Naive thymus-derived CD4-positive, alpha-beta T cell (primary cell): ENCODE results near the gene DNAJC30. TPM values are rescaled to one million over a fixed set of nuclear protein-coding genes. Genes with fewer than 3 reads are reported as not detected.
"Not testable (repeated sequence)": the region's sequence is repeated elsewhere in the genome, so short reads cannot be mapped to it uniquely, and the experiment has no call there.

Source experiments
- ATAC-seq: fragments of 150-1000 bp; cut with Tn5 transposase; 2 replicates; pipeline ENCODE4 v1.10.0; 2021; ENCODE audit warnings: mild to moderate bottlenecking, moderate library complexity
- CTCF ChIA-PET: fragments of 350-600 bp; sonication (Branson Sonifier 250); formaldehyde crosslinking; loops from one replicate; lab custom pipeline; 2021; ENCODE audit warnings: antibody characterized with exemption; lab: Charles Lee
- POLR2A ChIA-PET: fragments of 350-600 bp; sonication (Branson Sonifier 250); formaldehyde crosslinking; loops from one replicate; lab custom pipeline; 2021; ENCODE audit warnings: antibody characterized with exemption, inconsistent platforms; lab: Charles Lee
- DNase-seq, 9 donors: peaks; one replicate each; pipeline versions ENCODE4 v3.0.0 to v3.0.0-alpha.2; 2020 to 2022; ENCODE audit warnings: mixed read lengths in 1 of 9
- H3K27ac ChIP-seq: one replicate; pipeline ENCODE4 v1.7.0; 2013; ENCODE audit warnings: mild to moderate bottlenecking, low read depth, low read length, moderate library complexity
- H3K27me3 ChIP-seq, 2 donors: one replicate each; pipeline ENCODE4 v1.7.0; 2013; ENCODE audit warnings: low read length in 2 of 2, mild to moderate bottlenecking in 2 of 2, moderate library complexity in 2 of 2; ENCODE audit not compliant: control insufficient read depth in 2 of 2, insufficient read depth in 2 of 2
- H3K36me3 ChIP-seq, 3 experiments: 1 replicate in 2 of 3; 2 replicates in 1 of 3; pipeline ENCODE4 v1.7.0; 2013; ENCODE audit warnings: low read length in 3 of 3, mild to moderate bottlenecking in 3 of 3, moderate library complexity in 1 of 3; ENCODE audit not compliant: insufficient read depth in 3 of 3, control insufficient read depth in 2 of 3
- H3K4me1 ChIP-seq, 2 donors: one replicate each; pipeline ENCODE4 v1.7.0; 2013; ENCODE audit warnings: low read length in 2 of 2, mild to moderate bottlenecking in 2 of 2, moderate library complexity in 1 of 2; ENCODE audit not compliant: control insufficient read depth in 2 of 2, insufficient read depth in 2 of 2
- H3K4me3 ChIP-seq: 2 replicates; pipeline ENCODE4 v1.7.0; 2013; ENCODE audit warnings: mild to moderate bottlenecking, low read length
- H3K9me3 ChIP-seq, 3 experiments: 1 replicate in 2 of 3; 2 replicates in 1 of 3; pipeline ENCODE4 v1.7.0; 2013; ENCODE audit warnings: low read length in 3 of 3; ENCODE audit not compliant: control insufficient read depth in 2 of 3
- H3K27ac Mint-ChIP-seq, 9 donors: one replicate each; pipeline ENCODE4 v1.8.0; 2020 to 2022; ENCODE audit warnings: mixed read lengths in 9 of 9, mild to moderate bottlenecking in 8 of 9, moderate library complexity in 5 of 9, inconsistent platforms in 2 of 9
- H3K27me3 Mint-ChIP-seq, 5 donors: one replicate each; pipeline ENCODE4 v1.8.0; 2021 to 2022; ENCODE audit warnings: mixed read lengths in 5 of 5, mild to moderate bottlenecking in 1 of 5
- H3K36me3 Mint-ChIP-seq, 5 donors: one replicate each; pipeline ENCODE4 v1.8.0; 2020 to 2022; ENCODE audit warnings: mixed read lengths in 5 of 5, mild to moderate bottlenecking in 3 of 5, inconsistent platforms in 1 of 5
- H3K4me1 Mint-ChIP-seq, 7 donors: one replicate each; pipeline ENCODE4 v1.8.0; 2020 to 2022; ENCODE audit warnings: mixed read lengths in 7 of 7, mild to moderate bottlenecking in 3 of 7, inconsistent platforms in 1 of 7
- H3K4me3 Mint-ChIP-seq, 10 donors: one replicate each; pipeline ENCODE4 v1.8.0; 2020 to 2022; ENCODE audit warnings: mild to moderate bottlenecking in 10 of 10, mixed read lengths in 10 of 10, moderate library complexity in 6 of 10, inconsistent platforms in 2 of 10
- H3K9me3 Mint-ChIP-seq, 11 donors: one replicate each; pipeline ENCODE4 v1.8.0; 2020 to 2022; ENCODE audit warnings: mixed read lengths in 11 of 11, mild to moderate bottlenecking in 4 of 11, inconsistent platforms in 1 of 11, moderate library complexity in 1 of 11
- intact Hi-C, 2 donors: fragments of 100-400 bp; cut with micrococcal nuclease; formaldehyde crosslinking; loops; one replicate each; pipeline ENCODE4 v1.15.1; 2023
- polyA plus RNA-seq, 2 donors: library from polyadenylated mRNA; unstranded; fragments of 300-500 nt; fragmentation: Illumina TruSeq; gene quantifications; one replicate each; pipeline ENCODE4 v1.2.3, GENCODE V29; 2021
- total RNA-seq, 6 experiments: library from RNA in 5 of 6; stranded (reverse) in 5 of 6; gene quantifications; 1 replicate in 5 of 6; 2 replicates in 1 of 6; pipeline ENCODE4 v1.2.3 and lab custom pipeline; 2021 to 2026

The DNAJC30 gene
- total and polyA plus RNA-seq, 7 experiments from 2014 or later: 9.5 to 22.4 (median 12.9) TPM

DNA sequence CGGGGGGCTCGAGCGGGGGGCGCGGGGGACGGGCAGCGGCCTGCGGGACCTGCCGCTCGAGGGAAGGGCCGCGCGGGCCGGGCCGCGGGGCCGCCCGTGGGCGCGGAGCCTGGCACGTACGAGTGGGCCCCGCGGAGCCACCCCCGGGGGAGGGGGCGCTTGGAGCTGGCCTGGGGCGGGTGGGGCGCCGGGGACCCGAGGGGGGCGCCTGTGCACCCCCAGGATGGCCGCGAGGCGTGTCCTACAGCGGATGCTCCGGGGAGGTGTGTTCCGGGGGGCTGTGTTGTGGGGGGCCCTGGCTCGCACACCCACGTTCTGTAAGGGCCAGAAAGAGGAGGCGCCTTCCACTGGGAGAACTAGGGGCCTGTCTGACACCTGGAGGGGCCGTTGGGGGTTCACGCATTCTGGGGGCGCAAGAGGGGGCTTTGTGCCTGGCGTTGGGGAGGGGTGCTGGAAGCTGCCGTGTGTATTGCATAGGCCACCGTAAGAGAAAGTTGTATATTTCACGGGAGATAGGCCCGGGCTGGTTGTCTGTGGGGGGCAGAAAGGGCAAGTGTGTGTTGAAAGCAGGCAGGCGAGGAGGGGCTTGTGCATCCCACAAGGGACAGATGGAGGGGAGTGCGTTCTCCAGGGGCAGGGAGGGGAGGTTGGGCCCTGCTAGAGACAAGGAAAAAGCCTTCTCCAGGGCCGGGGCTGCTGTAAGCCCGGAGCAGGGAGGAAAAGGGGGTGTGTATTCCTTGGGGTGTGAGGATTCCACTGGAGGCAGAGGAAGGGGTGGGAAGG, 15.0 kb downstream of the DNAJC30 start:
- Mint-ChIP-seq H3K27me3 (peaks cover 20 to 51% (median 27%) of the 10 kb centered on the region in 5 donors), H3K9me3 (peaks cover 0 to 3% (median under 1%) of the 10 kb centered on the region in 11 donors), H3K27ac (peak overlapping the region in 3 of 9 donors; percentile 22 to 67 (median 59)), H3K4me1 (peaks cover 0 to 15% (median 8%) of the 10 kb centered on the region in 7 donors), H3K4me3 (peak overlapping the region; percentile 52 to 84 (median 75)), H3K36me3 (peaks cover 0 to 2% (median under 1%) of the 10 kb centered on the region in 5 donors)
- DNase-seq (peak in 2 of 9 donors; percentile 15 to 32), ATAC-seq (no peak)
- ChIA-PET POLR2A (interaction anchor here (0.8 to 1.2 kb wide), 2 partner anchors 8 to 70 kb away, joined by 3 to 4 read pairs; partner anchors contain the start of gene ABHD11), CTCF (interaction anchor here (1.0 to 1.4 kb wide), 2 partner anchors 43 to 62 kb away, joined by 3 read pairs; no protein-coding TSS in a partner anchor)
- intact Hi-C loops: loop anchor here in 1 of 2 donors (5.0 kb wide), 1 partner anchor 841 kb away; the partner anchor contains the start of gene TYW1B
- no peaks in the 10 kb centered on the region for H3K27me3 ChIP-seq
- H3K4me3 ChIP-seq: no peak overlapping the region
- H3K4me1 ChIP-seq: peaks cover 5 to 6% of the 10 kb centered on the region in 2 donors
- H3K27ac ChIP-seq: no peak overlapping the region
- no peaks in the 10 kb centered on the region for H3K36me3 ChIP-seq
- no peaks in the 10 kb centered on the region for H3K9me3 ChIP-seq

DNA sequence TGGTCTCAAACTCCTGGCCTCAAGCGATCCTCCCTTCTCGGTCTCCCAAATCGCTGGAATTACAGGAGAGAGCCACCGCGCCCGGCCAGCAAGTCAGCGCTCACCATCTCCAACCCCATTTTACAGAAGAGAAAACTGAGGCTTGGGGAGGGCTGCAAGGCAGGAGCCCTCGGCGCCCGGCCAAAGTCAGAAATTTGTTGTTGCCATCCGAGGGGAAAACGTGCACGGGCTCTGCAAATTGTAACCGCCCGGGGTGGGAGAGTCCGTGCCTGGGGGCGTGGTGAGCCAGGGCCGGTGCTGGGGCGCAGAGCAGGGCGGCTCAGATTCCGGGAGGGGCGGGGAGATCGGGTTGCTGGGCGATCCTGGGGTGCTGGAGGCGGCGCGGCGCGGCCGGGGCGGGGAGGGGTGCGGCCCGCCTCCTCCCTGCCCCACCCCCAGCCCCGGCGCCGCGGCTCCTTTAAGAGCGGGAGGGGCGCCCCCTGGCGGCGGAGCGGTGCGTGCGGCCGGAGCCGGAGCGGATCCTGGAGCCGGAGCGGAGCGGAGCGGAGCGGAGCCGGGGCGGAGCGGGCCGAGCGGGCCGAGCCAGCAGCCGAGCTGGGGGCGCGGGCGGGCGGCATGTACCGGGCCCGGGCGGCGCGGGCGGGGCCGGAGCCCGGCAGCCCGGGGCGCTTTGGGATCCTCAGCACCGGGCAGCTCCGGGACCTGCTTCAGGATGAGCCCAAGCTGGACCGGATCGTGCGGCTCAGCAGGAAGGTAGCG, 15.7 kb downstream of the DNAJC30 start, which contains the start of gene VPS37D:
VPS37D (plus strand) TSS at position 488 of the 759 bp plus-strand sequence; CDS start at position 616, 128 bp downstream.
- ChIA-PET POLR2A (interaction anchor here (0.6 to 1.2 kb wide), 3 partner anchors 8 to 71 kb away, joined by 3 to 4 read pairs (median 3); partner anchors contain the start of gene ABHD11), CTCF (interaction anchor here (1.0 to 1.4 kb wide), 2 partner anchors 44 to 61 kb away, joined by 3 read pairs; no protein-coding TSS in a partner anchor)
- intact Hi-C loops: loop anchor here (1.0 to 5.0 kb wide), 11 partner anchors 16 to 840 kb away; partner anchors contain the start of genes ABHD11 (in 2 of the 2), BUD23 (in 2 of the 2), DNAJC30 (in 2 of the 2) and BAZ1B (in 1 of the 2)
- H3K36me3 ChIP-seq: no peaks in the 10 kb centered on the region
- peak; percentile 98 for ATAC-seq
- H3K4me1 ChIP-seq: peaks cover 5 to 6% of the 10 kb centered on the region in 2 donors
- H3K9me3 ChIP-seq: no peaks in the 10 kb centered on the region
- peaks cover 0 to 5% (median 4%) of the 10 kb centered on the region in 5 donors for H3K36me3 Mint-ChIP-seq
- H3K27me3 ChIP-seq: no peaks in the 10 kb centered on the region
- peaks cover 27 to 58% (median 33%) of the 10 kb centered on the region in 5 donors for H3K27me3 Mint-ChIP-seq
- H3K4me3 Mint-ChIP-seq: peak within 1 kb of the TSS; percentile 61 to 84 (median 76)
- no peak within 1 kb of the TSS for H3K27ac ChIP-seq
- H3K4me3 ChIP-seq: peak within 1 kb of the TSS; percentile 44
- H3K27ac Mint-ChIP-seq: peak within 1 kb of the TSS in 5 of 9 donors; percentile 22 to 67 (median 49)
- DNase-seq: peak; percentile 84 to 99 (median 93)
- H3K4me1 Mint-ChIP-seq: peaks cover 0 to 15% (median 8%) of the 10 kb centered on the region in 7 donors
- H3K9me3 Mint-ChIP-seq: peaks cover 0 to 8% (median 5%) of the 10 kb centered on the region in 11 donors

GRCh38 chr7:73663033-73663432, 20.2 kb downstream of the DNAJC30 start:
- Histone ChIP-seq H3K4me1 (no peaks in the 10 kb centered on the region), H3K36me3 (no peaks in the 10 kb centered on the region), H3K4me3 (no peak overlapping the region), H3K27ac (no peak overlapping the region), H3K27me3 (no peaks in the 10 kb centered on the region), H3K9me3 (no peaks in the 10 kb centered on the region)
- H3K36me3 Mint-ChIP-seq: peaks cover 0 to 5% (median 4%) of the 10 kb centered on the region in 5 donors
- H3K9me3 Mint-ChIP-seq: peaks cover 0 to 8% (median 5%) of the 10 kb centered on the region in 11 donors
- ATAC-seq (no peak), DNase-seq (no peak)
- POLR2A ChIA-PET: no interaction called here
- intact Hi-C loops: no loop called here
- no peak overlapping the region for H3K4me3 Mint-ChIP-seq
- CTCF ChIA-PET: no interaction called here
- peaks cover 0 to 7% (median 3%) of the 10 kb centered on the region in 7 donors for H3K4me1 Mint-ChIP-seq
- peak overlapping the region in 1 of 9 donors; percentile 17 for H3K27ac Mint-ChIP-seq
- H3K27me3 Mint-ChIP-seq: peaks cover 38 to 56% (median 46%) of the 10 kb centered on the region in 5 donors

DNA sequence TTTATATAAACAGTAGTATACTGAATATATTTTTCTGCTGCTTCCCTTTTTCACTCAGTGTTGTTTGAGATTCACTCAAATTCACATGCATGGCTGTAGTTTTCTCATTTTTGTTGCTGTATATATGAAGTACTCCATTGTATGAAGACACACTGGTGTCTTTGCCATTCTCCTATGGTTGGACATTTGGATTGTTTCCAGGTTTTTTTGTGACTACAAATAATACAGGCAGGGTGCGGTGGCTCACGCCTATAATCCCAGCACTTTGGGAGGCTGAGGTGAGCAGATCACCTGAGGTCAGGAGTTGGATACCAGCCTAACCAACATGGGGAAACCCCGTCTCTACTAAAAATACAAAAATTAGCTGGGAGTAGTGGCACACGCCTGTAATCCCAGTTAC, 22.7 kb downstream of the DNAJC30 start:
- H3K4me3 ChIP-seq, DNase-seq, POLR2A ChIA-PET, H3K36me3 Mint-ChIP-seq, H3K36me3 ChIP-seq, H3K27ac Mint-ChIP-seq, H3K4me1 ChIP-seq, H3K4me3 Mint-ChIP-seq, H3K27ac ChIP-seq, ATAC-seq, H3K27me3 ChIP-seq, intact Hi-C loops, H3K9me3 Mint-ChIP-seq, H3K9me3 ChIP-seq, CTCF ChIA-PET, H3K4me1 Mint-ChIP-seq: not testable (repeated sequence)
- H3K27me3 Mint-ChIP-seq: peaks cover 33 to 50% (median 35%) of the 10 kb centered on the region in 5 donors

DNA sequence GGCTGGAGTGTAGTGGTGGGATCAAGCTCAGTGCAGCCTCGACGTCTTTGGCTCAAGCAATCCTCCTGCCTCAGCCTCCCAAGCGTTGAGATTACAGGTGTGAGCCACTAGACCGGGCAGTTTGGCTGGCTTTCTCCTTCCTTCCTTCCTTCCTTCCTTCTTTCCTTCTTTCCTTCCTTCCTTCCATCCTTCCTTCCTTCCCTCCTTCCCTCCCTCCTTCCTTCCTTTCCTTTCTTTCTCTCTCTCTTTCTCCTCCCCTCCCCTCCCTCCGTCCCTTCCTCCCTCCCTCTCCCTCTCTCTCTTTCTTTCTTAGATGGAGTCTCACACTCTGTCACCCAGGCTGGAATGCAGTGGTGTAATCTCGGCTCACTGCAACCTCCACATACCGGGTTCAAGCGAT, 23.3 kb downstream of the DNAJC30 start:
- intact Hi-C loops: no loop called here
- Histone ChIP-seq H3K27ac (no peak overlapping the region), H3K36me3 (no peaks in the 10 kb centered on the region), H3K4me1 (no peaks in the 10 kb centered on the region), H3K4me3 (no peak overlapping the region), H3K27me3 (no peaks in the 10 kb centered on the region), H3K9me3 (no peaks in the 10 kb centered on the region)
- Mint-ChIP-seq H3K27me3 (peaks cover 32 to 50% (median 33%) of the 10 kb centered on the region in 5 donors), H3K4me3 (no peak overlapping the region), H3K27ac (no peak overlapping the region), H3K9me3 (peaks cover 2 to 8% (median 6%) of the 10 kb centered on the region in 11 donors), H3K4me1 (peaks cover 0 to 2% (median 0%) of the 10 kb centered on the region in 7 donors), H3K36me3 (peaks cover 0 to 5% (median 4%) of the 10 kb centered on the region in 5 donors)
- POLR2A ChIA-PET: no interaction called here
- DNase-seq (no peak), ATAC-seq (no peak)
- CTCF ChIA-PET: no interaction called here

- H3K4me1 ChIP-seq, H3K27ac ChIP-seq, H3K36me3 Mint-ChIP-seq, H3K4me1 Mint-ChIP-seq, H3K27ac Mint-ChIP-seq, H3K9me3 Mint-ChIP-seq, DNase-seq, H3K9me3 ChIP-seq, H3K4me3 Mint-ChIP-seq, H3K4me3 ChIP-seq, intact Hi-C loops, CTCF ChIA-PET, H3K36me3 ChIP-seq, H3K27me3 ChIP-seq, POLR2A ChIA-PET, ATAC-seq: not testable (repeated sequence)
- peaks cover 18 to 40% (median 31%) of the 10 kb centered on the region in 5 donors for H3K27me3 Mint-ChIP-seq
Measured at GRCh38 chr7:73655309-73655708, 27.9 kb downstream of the DNAJC30 start.
